HG03571 (cell line): ENCODE data around the gene APRT.
A peak's percentile ranks its signal among the peaks of the same experiment; 100 is the strongest.

Source experiments
- ATAC-seq: cut with Tn5 transposase; IDR thresholded peaks from one replicate; pipeline ENCODE4 v1.9.1; 2021; ENCODE audit not compliant: unreplicated experiment

Gene APRT, protein sequence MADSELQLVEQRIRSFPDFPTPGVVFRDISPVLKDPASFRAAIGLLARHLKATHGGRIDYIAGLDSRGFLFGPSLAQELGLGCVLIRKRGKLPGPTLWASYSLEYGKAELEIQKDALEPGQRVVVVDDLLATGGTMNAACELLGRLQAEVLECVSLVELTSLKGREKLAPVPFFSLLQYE

DNA sequence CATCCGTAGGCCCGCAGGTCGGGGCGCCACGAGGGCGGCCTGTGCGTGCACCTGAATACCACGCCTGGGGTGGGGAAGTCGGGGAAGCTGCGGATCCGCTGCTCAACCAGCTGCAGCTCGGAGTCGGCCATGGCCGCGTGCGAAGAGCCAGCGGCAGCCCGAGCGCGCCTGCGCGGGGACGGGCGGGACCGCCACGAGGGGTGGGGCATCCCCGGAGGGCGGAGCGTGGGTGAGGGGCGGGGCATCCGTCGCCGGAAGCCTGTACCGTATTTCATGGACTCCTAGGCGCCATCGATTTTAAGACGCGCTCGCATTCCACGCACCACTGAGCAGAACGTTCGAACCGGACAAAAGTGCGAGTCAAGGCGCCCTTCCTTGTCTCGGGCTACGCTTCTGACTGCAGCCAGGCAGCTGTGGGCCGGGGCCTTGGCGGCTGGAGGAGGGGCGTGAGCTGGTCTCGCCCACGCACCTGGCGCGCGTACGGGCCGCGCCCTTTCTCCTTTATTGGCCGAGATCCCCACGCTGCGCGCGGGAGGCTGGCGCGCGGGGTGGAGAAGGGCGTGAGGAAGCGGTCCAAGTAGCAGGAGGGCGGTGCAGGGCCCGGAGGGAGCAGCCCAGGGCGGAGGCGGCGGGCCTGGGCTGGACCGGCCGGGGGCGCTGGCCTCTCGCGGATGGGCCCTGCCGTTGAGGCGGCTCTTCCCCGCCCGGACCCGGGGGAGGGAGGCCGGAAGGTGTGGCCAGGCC lies at the start of gene APRT:
Gene APRT, minus strand, starts transcription at position 160 of the 744 bp plus-strand sequence. Its CDS starts 29 bp downstream, at position 131.
- peak; percentile 64 for ATAC-seq

DNA sequence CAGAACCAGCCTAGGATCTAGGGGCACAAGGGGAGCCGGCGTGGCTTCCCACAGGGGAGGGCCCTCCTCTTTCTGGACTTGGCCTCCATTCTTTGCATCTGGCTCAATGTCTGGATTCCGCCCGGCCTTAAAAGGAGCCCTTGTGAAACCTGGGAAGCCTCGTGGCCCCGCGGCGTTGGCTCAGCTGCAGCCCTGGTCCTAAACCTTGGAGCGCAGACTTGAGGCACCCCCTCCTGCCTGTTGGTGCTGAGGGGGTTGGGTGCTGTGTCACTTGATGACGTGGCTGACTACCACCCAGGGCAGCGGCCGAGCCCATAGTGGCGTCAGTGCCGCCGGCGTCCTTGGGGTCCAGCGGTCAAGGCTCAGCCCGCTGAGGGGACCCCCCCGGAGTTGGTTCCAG lies 49.6 kb upstream of the APRT start:
- ATAC-seq: no peak

DNA sequence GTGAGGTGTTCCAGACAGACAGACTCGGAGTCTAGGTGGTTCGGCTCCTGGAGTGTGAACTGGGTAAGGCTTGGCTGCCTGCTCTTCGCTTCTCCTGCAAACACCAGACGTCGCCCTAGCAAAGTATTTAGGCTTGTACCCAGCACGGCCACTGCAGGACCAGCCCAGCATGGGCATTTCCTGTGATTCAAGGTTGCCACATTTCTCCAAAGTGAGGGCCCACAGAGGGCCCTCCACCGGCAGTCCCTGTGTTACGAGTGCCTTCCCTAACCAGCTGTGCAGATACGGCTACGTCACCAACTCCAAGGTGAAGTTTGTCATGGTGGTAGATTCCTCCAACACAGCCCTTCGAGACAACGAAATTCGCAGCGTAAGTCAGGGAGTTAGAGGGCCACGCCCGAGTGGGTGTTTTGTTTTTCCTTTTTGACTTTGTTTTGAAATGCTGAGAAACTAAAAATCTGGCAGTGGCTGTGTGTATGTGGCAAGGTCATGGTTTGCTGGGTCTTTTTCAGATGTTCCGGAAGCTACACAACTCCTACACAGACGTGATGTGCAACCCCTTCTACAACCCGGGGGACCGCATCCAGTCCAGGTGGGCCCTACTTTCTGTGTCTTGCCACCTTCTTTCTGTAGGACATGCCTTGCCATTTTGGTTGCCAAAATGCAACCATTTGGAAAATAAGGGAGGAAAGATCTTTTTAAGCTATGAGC lies 47.8 kb upstream of the APRT start:
- no peak for ATAC-seq

DNA sequence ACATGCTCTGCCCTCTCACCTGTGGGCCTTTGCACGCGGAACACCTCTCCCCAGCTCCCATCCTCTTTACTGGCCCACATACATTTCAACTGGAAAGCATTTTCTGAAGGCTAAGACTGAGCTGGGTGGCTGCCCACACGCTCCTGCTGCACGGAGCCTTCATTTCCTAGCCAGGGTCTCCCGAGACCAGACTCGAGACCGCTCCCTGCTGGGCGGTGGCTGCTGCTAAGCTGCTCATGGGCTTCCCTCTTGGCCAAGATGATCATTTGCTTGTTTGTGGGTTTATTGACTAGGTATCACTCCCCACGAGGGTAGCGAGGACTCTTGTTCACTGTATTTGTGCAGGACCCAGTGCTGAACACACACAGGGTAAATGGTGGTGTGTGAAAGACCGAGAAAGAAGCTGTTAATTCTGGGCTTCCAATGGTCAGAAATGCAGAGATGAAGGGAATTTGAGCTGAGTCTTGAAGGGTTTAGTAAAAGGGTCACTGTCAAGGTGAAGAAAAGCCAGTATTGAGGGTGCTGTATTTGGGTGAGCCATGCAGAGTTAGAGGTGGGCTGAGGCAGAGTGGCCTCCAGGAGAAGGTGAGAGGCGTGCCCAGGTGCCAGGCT lies 46.1 kb upstream of the APRT start:
- no peak for ATAC-seq

DNA sequence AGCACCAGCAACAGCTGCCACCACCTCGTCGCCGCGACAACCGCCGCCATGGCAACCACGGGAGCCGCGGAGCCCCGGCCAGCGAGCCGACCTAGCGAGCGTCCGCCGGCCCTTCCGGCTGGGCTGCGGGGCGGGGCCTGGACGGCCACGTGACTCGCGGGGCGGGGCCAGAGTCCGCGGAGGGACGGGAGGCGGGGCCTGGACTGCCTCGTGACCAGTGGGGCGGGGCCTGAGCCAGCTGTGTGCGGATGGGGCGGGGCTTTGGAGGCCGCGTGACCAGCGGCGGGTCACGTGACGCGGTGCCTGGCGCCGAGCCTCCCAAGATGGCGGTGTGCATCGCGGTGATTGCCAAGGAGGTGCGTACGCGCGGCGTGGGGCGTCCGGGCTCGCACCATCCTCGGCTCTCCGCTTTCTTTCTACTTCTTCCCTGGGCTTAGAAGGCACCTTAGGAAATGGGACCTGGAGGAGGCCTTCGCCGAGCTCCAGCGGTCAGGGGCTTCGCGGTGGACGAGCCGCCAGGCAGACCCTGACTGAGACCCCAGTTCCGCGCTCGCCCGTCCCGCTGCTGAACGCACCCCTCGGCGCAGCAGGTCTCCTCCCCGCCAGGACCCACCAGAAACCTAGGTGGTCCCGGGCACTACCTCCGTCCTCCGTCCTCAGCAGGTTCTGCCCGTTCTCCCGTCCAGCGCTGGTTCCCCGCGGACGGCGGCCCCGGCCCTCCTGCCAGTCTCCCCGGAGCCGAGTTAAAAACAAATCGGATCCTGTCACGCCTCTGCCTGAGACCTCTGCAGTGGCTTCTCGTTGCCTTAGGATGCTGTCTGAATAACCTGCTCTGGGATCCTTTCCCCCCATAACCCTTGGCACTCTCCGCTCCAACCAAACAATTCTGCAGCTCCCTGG lies 45.4 kb upstream of the APRT start, which contains the start of the genes GALNS and TRAPPC2L:
Gene GALNS, minus strand, starts transcription at position 120 of the 900 bp plus-strand sequence. Its CDS starts 70 bp downstream, at position 50.
Gene TRAPPC2L, plus strand, starts transcription at position 300 of the 900 bp plus-strand sequence. Its CDS starts 24 bp downstream, at position 324.
- peak; percentile 58 for ATAC-seq

DNA sequence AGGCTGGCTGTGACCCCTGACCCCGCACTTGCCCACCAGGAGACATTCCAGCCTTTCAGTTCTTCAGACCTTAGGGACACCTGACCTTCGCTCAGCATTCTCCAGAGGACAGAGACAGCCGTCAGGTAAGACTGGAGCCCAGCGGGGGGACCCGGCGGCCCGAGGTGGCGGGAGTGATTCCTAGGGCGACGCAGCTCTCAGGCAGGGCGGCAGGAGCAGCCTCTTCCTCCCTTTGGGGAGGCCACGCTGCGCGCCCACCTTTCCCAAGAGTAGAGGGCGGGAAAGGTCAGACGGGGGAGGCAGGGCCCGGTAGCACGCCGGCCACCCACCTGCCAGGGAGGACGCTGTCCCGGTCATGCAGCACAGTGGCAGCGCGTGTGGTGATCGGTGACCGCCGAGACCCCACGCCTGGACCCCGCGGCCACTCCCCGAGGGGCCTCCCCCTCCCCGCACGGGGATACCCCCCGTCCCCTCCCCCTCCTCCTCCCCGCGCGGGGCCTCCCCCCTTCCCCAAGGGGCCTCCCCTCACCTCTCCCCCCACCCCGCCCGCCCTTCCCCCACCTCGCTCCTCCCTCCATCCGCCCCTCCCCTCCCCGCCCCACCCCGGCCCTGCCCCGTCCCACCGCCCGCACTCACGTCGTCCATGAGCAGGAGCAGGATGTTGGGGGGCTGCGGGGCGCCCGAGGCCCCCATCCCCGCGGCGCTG lies 44.5 kb upstream of the APRT start:
- ATAC-seq: no peak

DNA sequence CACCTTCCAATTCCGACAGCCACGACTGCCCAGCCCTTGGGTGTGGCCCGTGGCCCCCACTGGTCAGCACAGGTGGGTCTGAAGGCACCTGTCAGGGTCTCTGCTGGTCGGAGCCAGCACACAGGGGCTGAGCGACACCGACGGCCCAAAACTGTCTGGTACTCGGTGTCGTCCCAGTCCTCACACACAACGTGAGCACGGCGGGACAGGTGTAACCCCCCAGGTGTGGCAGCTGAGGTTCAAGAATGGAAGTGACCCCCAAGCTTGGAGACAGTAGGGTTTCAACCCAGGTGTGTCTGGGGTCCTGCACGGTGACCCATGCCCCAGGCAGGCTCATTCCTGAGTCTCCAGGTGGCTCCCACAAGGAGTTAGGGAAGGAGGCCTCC lies 44.0 kb upstream of the APRT start:
- no peak for ATAC-seq

- ATAC-seq: no peak
Measured at GRCh38 chr16:88855176-88855575, 43.4 kb upstream of the APRT start.

GRCh38 chr16:88854306-88855111 lies 42.8 kb upstream of the APRT start:
- ATAC-seq: no peak

- ATAC-seq: no peak
Measured at GRCh38 chr16:88853325-88853941, 41.7 kb upstream of the APRT start.

DNA sequence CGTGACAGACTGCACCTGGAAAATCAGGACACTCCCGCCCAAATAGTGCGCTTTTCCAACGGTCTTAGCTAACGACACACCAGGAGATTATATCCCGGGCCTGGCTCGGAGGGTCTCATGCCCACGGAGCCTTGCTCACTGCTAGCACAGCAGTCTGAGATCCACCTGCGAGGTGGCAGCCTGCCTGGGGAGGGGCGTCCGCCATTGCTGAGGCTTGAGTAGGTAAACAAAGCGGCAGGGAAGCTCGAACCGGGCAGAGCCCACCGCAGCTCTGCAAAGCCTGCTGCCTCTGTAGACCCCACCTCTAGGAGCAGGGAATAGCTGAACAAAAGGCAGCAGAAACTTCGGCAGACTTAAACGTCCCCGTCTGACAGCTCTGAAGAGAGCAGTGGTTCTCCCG lies 39.9 kb upstream of the APRT start:
- no peak for ATAC-seq

DNA sequence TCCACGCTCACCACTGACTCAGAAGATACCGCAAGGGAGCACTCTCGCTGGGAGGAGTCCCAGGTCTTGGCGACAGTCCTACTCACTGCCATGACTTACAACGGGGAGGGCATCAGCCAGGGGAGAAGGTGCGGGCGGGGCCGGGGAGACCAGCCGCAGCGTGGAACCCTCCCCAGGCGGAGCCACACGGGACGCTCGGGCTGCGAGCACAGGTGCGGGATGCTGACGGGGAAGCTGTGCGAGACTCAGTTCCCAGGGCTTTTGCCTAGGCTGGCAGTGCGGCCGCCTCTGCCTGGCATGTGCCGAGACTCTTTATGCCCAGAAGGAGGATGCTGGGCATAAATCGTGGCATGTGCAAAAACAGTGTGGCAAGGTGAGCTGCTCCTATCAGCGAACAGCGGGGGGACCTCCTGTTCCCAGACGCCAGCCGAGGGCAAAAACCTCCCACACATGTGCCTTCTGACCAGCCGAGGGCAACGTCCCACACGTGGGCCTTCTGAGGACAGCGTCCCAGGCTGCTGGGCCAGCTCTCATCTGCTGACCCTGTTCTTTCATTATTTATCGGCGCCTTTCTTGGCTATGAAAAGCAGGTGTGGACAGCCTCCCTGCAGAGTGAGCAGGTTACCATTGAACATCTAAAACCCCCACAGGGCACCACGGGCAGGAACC lies 38.9 kb upstream of the APRT start:
- ATAC-seq: no peak

DNA sequence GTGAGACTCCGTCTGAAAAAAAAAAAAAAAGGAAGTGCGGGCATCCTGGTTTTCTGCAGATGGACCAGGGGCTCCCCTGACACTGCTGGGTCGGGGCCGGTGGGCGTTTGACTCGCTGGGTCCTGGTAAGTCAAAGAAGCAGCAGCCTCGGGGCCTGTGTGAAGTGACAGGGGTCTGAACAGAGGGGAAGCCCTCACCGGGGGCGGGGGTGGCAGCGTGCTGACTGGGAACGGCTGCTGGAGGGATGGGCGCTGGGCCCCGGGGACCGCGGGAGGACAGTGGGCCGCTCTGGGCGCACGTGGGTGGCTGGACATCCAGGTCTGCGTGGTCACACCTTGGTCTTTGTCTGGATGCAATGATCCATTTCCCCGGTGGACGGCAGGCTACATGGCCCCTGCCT lies 36.8 kb upstream of the APRT start:
- ATAC-seq: no peak

DNA sequence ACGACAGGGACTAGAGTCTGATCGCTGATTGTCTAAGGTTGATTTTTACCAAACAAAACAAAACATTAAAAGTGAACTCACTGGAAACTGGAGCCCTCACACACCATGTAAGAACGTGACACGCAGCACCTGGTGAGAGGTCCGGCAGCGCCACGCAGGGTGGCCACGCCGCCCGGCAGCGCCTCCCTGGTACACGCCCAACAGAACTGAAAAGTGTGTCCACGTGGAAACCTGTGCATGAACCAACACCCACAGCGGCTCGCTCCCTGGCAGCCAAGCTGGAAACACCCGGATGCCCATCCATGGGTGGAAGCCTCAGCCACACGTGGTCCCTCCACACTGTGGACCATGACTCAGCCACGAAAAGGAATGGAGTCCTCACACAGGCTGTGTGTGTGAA lies 35.9 kb upstream of the APRT start:
- no peak for ATAC-seq

- ATAC-seq: no peak
Measured at GRCh38 chr16:88846088-88846487, 34.4 kb upstream of the APRT start.

DNA sequence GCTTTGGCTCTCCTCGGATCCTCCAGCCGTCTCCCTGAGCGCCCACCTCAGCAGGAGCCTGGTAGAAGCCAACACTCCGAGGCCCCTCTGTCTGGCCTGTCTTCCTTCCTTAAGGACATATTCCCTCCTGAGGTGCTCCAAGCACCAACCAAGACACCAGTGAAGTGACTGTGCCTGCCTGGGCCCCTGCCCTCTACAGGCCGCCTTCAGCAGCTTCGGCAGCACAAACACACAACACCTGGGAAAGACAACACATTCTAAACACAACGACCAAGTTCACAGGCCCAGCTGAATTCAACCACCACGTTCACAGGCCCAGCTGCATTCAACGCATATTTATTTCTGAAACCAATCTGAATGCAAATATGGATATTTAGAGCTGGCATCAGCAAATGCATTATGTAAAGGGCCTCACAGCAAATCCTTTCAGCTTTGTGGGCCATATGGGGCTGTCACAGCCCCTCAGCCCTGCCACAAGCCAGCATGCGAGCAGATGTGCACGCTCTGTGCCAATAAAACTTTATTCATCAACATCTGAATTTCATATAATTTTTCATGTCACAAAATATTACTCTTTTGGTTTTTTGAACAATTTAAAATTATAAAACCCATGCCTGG lies 32.8 kb upstream of the APRT start:
- ATAC-seq: no peak

DNA sequence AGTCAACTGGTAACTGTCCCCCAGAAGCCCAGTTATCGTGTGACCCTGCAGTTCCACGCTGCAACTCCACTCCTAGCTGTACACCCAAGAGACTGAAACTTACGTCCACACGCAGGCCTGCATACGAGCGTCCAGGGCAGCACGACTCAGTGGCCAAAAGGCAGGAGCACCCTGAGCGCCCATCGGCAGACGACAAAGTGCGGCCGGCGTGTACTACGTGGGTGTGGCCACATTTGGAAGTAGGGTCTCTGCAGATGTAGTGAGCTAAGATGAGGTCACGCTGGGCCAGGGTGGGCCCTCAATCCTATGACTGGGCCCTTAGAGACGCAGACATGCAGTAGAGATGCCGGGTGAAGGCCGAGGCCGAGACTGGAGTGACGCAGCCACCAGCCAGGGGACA lies 31.5 kb upstream of the APRT start:
- ATAC-seq: no peak

GRCh38 chr16:88842806-88843205 lies 31.1 kb upstream of the APRT start:
- no peak for ATAC-seq
